ENCODE data around the gene GLI1.

GLI1 gene

GRCh38 chr12:57444744-57445143 lies 14.8 kb upstream of the GLI1 start:
- FAIRE-seq, result no peak

DNA sequence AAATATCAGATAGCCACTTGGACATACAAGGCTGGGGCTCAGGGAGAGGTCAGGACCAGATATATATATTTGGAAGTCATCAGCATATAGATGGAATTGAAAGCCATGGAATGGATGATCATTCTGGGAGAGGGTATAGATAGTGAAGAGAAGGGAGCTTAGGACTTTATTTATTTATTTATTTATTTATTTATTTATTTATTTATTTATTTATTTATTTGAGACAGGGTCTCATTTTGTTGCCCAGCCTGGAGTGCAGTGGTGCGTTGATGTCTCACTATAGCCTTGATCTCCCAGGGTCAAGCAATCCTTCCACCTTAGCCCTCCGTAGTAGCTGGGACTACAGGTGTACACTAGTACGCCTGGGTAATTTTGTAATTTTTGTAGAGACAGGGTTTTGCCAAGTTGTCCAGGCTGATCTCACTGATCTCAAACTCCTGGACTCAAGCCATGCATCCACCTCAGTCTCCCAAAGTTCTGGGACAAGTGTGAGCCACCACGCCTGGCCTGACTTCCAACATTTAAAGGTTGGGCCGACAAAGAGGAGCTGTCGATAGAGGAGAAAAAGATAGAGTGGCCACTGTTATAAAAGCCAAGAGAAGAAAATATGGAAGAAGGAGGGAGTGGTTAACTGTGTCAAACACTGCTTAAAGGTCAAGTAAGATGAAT lies 13.2 kb upstream of the GLI1 start:
- FAIRE-seq (no peak), DNase-seq (ENCODE audit: insufficient read length) (no peak)
- TF ChIP-seq POLR2A (IDR thresholded peaks at IDR 0.05; ENCODE audit: low read depth, low read length) (no peak), POLR2AphosphoS5 (IDR thresholded peaks at IDR 0.05; ENCODE audit: low read depth, low read length) (no peak), TAF1 (IDR thresholded peaks at IDR 0.05; ENCODE audit: borderline replicate concordance, low read depth, low read length) (no peak)

More at GRCh38 chr12:57444744-57445143, 14.8 kb upstream of the GLI1 start:
- DNase-seq (ENCODE audit: insufficient read length), result no peak
- TF ChIP-seq POLR2AphosphoS5 (IDR thresholded peaks at IDR 0.05; ENCODE audit: low read depth, low read length) (no peak), POLR2A (IDR thresholded peaks at IDR 0.05; ENCODE audit: low read depth, low read length) (no peak), TAF1 (IDR thresholded peaks at IDR 0.05; ENCODE audit: borderline replicate concordance, low read depth, low read length) (no peak)

DNA sequence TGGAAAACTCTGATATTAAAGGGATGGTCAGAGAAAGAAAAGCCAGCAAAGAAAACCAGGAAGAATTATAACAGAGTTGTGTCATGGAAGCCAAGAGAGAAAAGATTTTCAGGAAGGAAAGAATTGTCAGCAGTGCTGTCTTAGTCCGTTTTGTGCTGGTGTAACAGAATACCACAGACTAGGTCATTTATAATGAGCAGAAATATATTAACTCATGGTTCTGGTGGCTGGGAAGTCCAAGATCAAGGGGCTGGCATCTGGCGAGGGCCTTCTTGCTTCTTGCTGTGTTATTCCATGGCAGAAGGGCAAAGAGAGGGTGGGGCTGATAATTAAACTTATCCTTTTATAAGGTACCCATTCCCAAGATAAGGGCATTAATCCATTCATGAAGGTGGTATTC lies 10.9 kb upstream of the GLI1 start:
- DNase-seq (ENCODE audit: insufficient read length) (no peak), FAIRE-seq (no peak)
- TF ChIP-seq TAF1 (IDR thresholded peaks at IDR 0.05; ENCODE audit: borderline replicate concordance, low read depth, low read length) (no peak), POLR2A (IDR thresholded peaks at IDR 0.05; ENCODE audit: low read depth, low read length) (no peak), POLR2AphosphoS5 (IDR thresholded peaks at IDR 0.05; ENCODE audit: low read depth, low read length) (no peak)

DNA sequence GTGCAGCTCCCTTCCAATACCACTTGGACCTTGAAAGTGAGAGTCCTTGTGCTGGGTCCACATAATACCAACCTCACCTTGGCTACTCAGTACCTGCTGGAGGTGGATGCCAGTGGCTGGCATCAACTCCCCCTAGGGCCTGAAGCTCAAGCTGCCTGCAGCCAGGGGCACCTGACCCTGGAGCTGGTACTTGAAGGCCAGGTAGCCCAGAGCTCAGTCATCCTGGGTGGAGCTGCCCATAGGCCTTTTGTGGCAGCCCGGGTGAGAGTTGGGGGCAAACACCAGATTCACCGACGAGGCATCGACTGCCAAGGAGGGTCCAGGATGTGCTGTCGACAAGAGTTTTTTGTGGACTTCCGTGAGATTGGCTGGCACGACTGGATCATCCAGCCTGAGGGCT lies 10.2 kb upstream of the GLI1 start:
- TF ChIP-seq POLR2A (IDR thresholded peaks at IDR 0.05; ENCODE audit: low read depth, low read length) (no peak), TAF1 (IDR thresholded peaks at IDR 0.05; ENCODE audit: borderline replicate concordance, low read depth, low read length) (no peak), POLR2AphosphoS5 (IDR thresholded peaks at IDR 0.05; ENCODE audit: low read depth, low read length) (no peak)
- no peak for FAIRE-seq

GRCh38 chr12:57450057-57450456 lies 9.5 kb upstream of the GLI1 start:
- FAIRE-seq, result no peak

More for the DNA sequence above, 10.2 kb upstream of the GLI1 start:
- no peak for DNase-seq (ENCODE audit: insufficient read length)

GRCh38 chr12:57451233-57451778 lies 8.3 kb upstream of the GLI1 start:
- FAIRE-seq (no peak), DNase-seq (ENCODE audit: insufficient read length) (no peak)
- TF ChIP-seq POLR2AphosphoS5 (IDR thresholded peaks at IDR 0.05; ENCODE audit: low read depth, low read length), result no peak
- no peak for TF ChIP-seq TAF1 (IDR thresholded peaks at IDR 0.05; ENCODE audit: borderline replicate concordance, low read depth, low read length)
- no peak for TF ChIP-seq POLR2A (IDR thresholded peaks at IDR 0.05; ENCODE audit: low read depth, low read length)

More at GRCh38 chr12:57450057-57450456, 9.5 kb upstream of the GLI1 start:
- DNase-seq (ENCODE audit: insufficient read length), result no peak
- TF ChIP-seq POLR2AphosphoS5 (IDR thresholded peaks at IDR 0.05; ENCODE audit: low read depth, low read length) (no peak), POLR2A (IDR thresholded peaks at IDR 0.05; ENCODE audit: low read depth, low read length) (no peak), TAF1 (IDR thresholded peaks at IDR 0.05; ENCODE audit: borderline replicate concordance, low read depth, low read length) (no peak)

- DNase-seq (ENCODE audit: insufficient read length) (no peak), FAIRE-seq (no peak)
- TF ChIP-seq POLR2A (IDR thresholded peaks at IDR 0.05; ENCODE audit: low read depth, low read length) (no peak), POLR2AphosphoS5 (IDR thresholded peaks at IDR 0.05; ENCODE audit: low read depth, low read length) (no peak), TAF1 (IDR thresholded peaks at IDR 0.05; ENCODE audit: borderline replicate concordance, low read depth, low read length) (no peak)
Measured at GRCh38 chr12:57452181-57452936, 7.2 kb upstream of the GLI1 start.

- peak; percentile 44 for FAIRE-seq
- no peak for DNase-seq (ENCODE audit: insufficient read length)
- TF ChIP-seq POLR2A (IDR thresholded peaks at IDR 0.05; ENCODE audit: low read depth, low read length), result no peak
- no peak for TF ChIP-seq TAF1 (IDR thresholded peaks at IDR 0.05; ENCODE audit: borderline replicate concordance, low read depth, low read length)
- TF ChIP-seq POLR2AphosphoS5 (IDR thresholded peaks at IDR 0.05; ENCODE audit: low read depth, low read length), result no peak
Measured at GRCh38 chr12:57452937-57453509, 6.6 kb upstream of the GLI1 start.

DNA sequence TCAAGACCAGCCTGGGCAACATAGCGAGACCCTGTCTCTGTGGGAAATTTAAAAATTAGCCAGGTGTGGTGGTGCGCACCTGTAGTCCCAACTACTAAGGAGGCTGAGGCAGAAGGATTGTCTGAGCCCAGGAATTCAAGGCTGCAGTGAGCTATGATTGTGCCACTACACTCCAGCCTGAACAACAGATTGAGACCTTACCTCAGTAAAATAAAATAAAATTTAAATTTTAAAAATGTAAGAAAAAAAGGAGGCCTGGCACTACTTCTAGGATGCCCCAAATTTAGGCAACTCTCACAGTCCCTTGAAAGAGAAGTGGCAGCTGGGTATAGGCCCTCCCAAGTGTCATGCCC lies 5.4 kb upstream of the GLI1 start:
- DNase-seq (ENCODE audit: insufficient read length) (no peak), FAIRE-seq (no peak)

GRCh38 chr12:57454566-57455373 lies 4.8 kb upstream of the GLI1 start, which contains the start of gene INHBE:
Gene INHBE (plus strand): TSS chr12:57455307. CDS start chr12:57455537, 230 bp downstream.
- FAIRE-seq (no peak), DNase-seq (ENCODE audit: insufficient read length) (no peak)

More for the DNA sequence above, 5.4 kb upstream of the GLI1 start:
- no peak for TF ChIP-seq POLR2AphosphoS5 (IDR thresholded peaks at IDR 0.05; ENCODE audit: low read depth, low read length)
- no peak for TF ChIP-seq TAF1 (IDR thresholded peaks at IDR 0.05; ENCODE audit: borderline replicate concordance, low read depth, low read length)
- TF ChIP-seq POLR2A (IDR thresholded peaks at IDR 0.05; ENCODE audit: low read depth, low read length), result no peak

More at GRCh38 chr12:57454566-57455373, 4.8 kb upstream of the GLI1 start, which contains the start of gene INHBE:
- TF ChIP-seq POLR2A (IDR thresholded peaks at IDR 0.05; ENCODE audit: low read depth, low read length), result no peak
- no peak for TF ChIP-seq TAF1 (IDR thresholded peaks at IDR 0.05; ENCODE audit: borderline replicate concordance, low read depth, low read length)
- no peak for TF ChIP-seq POLR2AphosphoS5 (IDR thresholded peaks at IDR 0.05; ENCODE audit: low read depth, low read length)

Data from GM12892 (cell line).